GM18499 (cell line): ENCODE results near the gene IL18R1.

Source experiments
- ATAC-seq: cut with Tn5 transposase; IDR thresholded peaks from one replicate; pipeline ENCODE4 v1.9.1; 2021; ENCODE audit warnings: moderate number of reproducible peaks; ENCODE audit not compliant: insufficient read depth, unreplicated experiment

The IL18R1 gene

GRCh38 chr2:102344397-102344796, 11.2 kb upstream of the IL18R1 start:
- no peak for ATAC-seq

GRCh38 chr2:102345329-102345920, 10.2 kb upstream of the IL18R1 start:
- no peak for ATAC-seq

GRCh38 chr2:102346381-102347130, 9.0 kb upstream of the IL18R1 start:
- ATAC-seq, result no peak

GRCh38 chr2:102350137-102350793, 5.3 kb upstream of the IL18R1 start:
- ATAC-seq, result no peak

- no peak for ATAC-seq
Measured at GRCh38 chr2:102356381-102356712, 751 bp downstream of the IL18R1 start.

- no peak for ATAC-seq
Measured at GRCh38 chr2:102356741-102357140, 1.1 kb downstream of the IL18R1 start.

- ATAC-seq, result no peak
Measured at GRCh38 chr2:102357937-102358336, 2.3 kb downstream of the IL18R1 start.

- no peak for ATAC-seq
Measured at GRCh38 chr2:102358496-102358895, 2.9 kb downstream of the IL18R1 start.

GRCh38 chr2:102359527-102359926, 3.9 kb downstream of the IL18R1 start:
- no peak for ATAC-seq

- ATAC-seq, result no peak
Measured at GRCh38 chr2:102361632-102362241, 6.1 kb downstream of the IL18R1 start.

- ATAC-seq, result no peak
Measured at GRCh38 chr2:102365763-102366162, 10.2 kb downstream of the IL18R1 start.

GRCh38 chr2:102366406-102367112, 11.0 kb downstream of the IL18R1 start:
- ATAC-seq, result no peak

- ATAC-seq, result peak; percentile 47
Measured at GRCh38 chr2:102367331-102367971, 11.9 kb downstream of the IL18R1 start.

GRCh38 chr2:102368461-102369109, 13.0 kb downstream of the IL18R1 start:
- ATAC-seq, result no peak

- no peak for ATAC-seq
Measured at GRCh38 chr2:102369866-102370265, 14.3 kb downstream of the IL18R1 start.

GRCh38 chr2:102376052-102376591, 20.5 kb downstream of the IL18R1 start:
- no peak for ATAC-seq

- ATAC-seq, result no peak
Measured at GRCh38 chr2:102383722-102384121, 28.1 kb downstream of the IL18R1 start.

- no peak for ATAC-seq
Measured at GRCh38 chr2:102385522-102385921, 29.9 kb downstream of the IL18R1 start.

GRCh38 chr2:102386004-102386403, 30.4 kb downstream of the IL18R1 start:
- ATAC-seq, result no peak
